Gastroesophageal sphincter (tissue), 4 donors: ENCODE results near the gene TMC1. TPM values are rescaled to one million over a fixed set of nuclear protein-coding genes. Genes with fewer than 3 reads are reported as not detected.
A peak's percentile ranks its signal among the peaks of the same experiment; 100 is the strongest.
"Not testable (repeated sequence)": the region's sequence is repeated elsewhere in the genome, so short reads cannot be mapped to it uniquely, and the experiment has no call there.

ENCODE experiments used
- ATAC-seq: fragments of 150-250 bp; one replicate; pipeline ENCODE4 v1.9.1; 2016; ENCODE audit warnings: mild to moderate bottlenecking, moderate library complexity
- H3K27ac ChIP-seq, 4 donors: fragments of 200-600 bp; sonication (generic) in 3 of 4; 1 replicate in 3 of 4; 2 replicates in 1 of 4; pipeline ENCODE4 v1.5.1; 2016 to 2019
- H3K27me3 ChIP-seq: fragments of 200-600 bp; sonication (generic); one replicate; pipeline ENCODE4 v1.5.1; 2019
- H3K36me3 ChIP-seq, 2 donors: fragments of 200-600 bp; sonication (generic); one replicate each; pipeline ENCODE4 v1.5.1; 2019; ENCODE audit warnings: control low read depth in 1 of 2
- H3K4me1 ChIP-seq, 3 donors: fragments of 200-600 bp; sonication (generic); 1 replicate in 2 of 3; 2 replicates in 1 of 3; pipeline ENCODE4 v1.5.1; 2016 to 2019; ENCODE audit warnings: control low read depth in 2 of 3
- H3K4me3 ChIP-seq, 2 donors: fragments of 200-600 bp; sonication (generic); one replicate each; pipeline ENCODE4 v1.5.1; 2019; ENCODE audit warnings: mild to moderate bottlenecking in 1 of 2, moderate library complexity in 1 of 2
- H3K9me3 ChIP-seq, 3 donors: fragments of 200-600 bp; sonication (generic); one replicate each; pipeline ENCODE4 v1.5.1; 2017 to 2019; ENCODE audit warnings: control low read depth in 2 of 3
- EP300 ChIP-seq: sonication (generic); formaldehyde crosslinking; IDR thresholded peaks from one replicate; pipeline ENCODE4 v1.6.1; 2017; ENCODE audit warnings: antibody characterized with exemption, mild to moderate bottlenecking
- POLR2A ChIP-seq, 2 donors: fragments of 450-650 bp; IDR thresholded peaks; one replicate each; pipeline ENCODE4 v1.6.1; 2017; ENCODE audit warnings: antibody characterized with exemption in 2 of 2, mild to moderate bottlenecking in 2 of 2, moderate library complexity in 1 of 2
- POLR2AphosphoS5 ChIP-seq: sonication (generic); formaldehyde crosslinking; IDR thresholded peaks from one replicate; pipeline ENCODE4 v1.6.1; 2017; ENCODE audit warnings: antibody characterized with exemption
- WGBS, 2 donors: methylation state at CpG; one replicate each; pipeline ENCODE4 v1.1.5; 2018; ENCODE audit warnings: low coverage in 1 of 2; 5-methylcytosine and 5-hydroxymethylcytosine counted together
- total RNA-seq, 4 donors: library from RNA; depleted of rRNA; stranded (reverse); fragments of >200 nt; gene quantifications; one replicate each; pipeline ENCODE4 v1.1.0, GENCODE V29; 2016
- TF ChIP-seq, protein P1 (sequence below), 4 experiments: fragments of 200-600 bp in 2 of 4; fragments of 450-650 bp in 2 of 4; sonication (generic) in 1 of 4; IDR thresholded peaks; one replicate each; pipeline ENCODE4 v1.5.1; 2017 to 2019; ENCODE audit warnings: antibody characterized with exemption in 4 of 4, mild to moderate bottlenecking in 2 of 4, moderate library complexity in 2 of 4

Gene TMC1
- total RNA-seq: not detected

DNA sequence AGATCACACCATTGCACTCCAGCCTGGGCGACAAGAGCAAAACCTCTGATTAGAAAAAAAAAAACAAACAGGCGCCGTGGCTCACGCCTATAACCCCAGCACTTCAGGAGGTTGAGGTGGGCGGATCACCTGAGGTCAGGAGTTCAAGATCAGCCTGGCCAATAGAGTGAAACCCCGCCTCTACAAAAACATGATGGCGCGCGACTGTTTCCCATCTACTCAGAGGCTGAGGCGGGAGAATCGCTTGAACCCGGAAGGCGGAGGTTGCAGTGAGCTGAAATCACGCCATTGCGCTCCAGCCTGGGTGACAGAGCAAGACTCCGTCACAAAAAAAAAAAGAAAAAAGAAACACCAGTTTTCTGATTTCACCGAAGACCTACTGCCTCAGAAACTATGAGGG lies at the start of gene TMC1:
TMC1 (plus strand) TSS at position 193 of the 400 bp plus-strand sequence. CDS start 127,041 bp downstream, outside the sequence.
- not testable (repeated sequence) for ATAC-seq, H3K27ac ChIP-seq, H3K27me3 ChIP-seq, H3K36me3 ChIP-seq, H3K9me3 ChIP-seq, H3K4me3 ChIP-seq
- WGBS, 2 donors: 95 to 97% methylated on average over 6 to 14 of the region's 17 CpGs
- peaks cover 0 to 12% (median 0%) of the 10 kb centered on the region in 3 donors for H3K4me1 ChIP-seq

GRCh38 chr9:72473474-72474261 lies 47.7 kb upstream of the TMC1 start:
- peaks cover 0 to 18% (median 5%) of the 10 kb centered on the region in 3 donors for H3K4me1 ChIP-seq
- H3K4me3 ChIP-seq: no peak overlapping the region
- TF ChIP-seq EP300 (no peak), POLR2AphosphoS5 (no peak), POLR2A (IDR thresholded peaks at IDR 0.05) (no peak)
- TF ChIP-seq, protein P1, sequence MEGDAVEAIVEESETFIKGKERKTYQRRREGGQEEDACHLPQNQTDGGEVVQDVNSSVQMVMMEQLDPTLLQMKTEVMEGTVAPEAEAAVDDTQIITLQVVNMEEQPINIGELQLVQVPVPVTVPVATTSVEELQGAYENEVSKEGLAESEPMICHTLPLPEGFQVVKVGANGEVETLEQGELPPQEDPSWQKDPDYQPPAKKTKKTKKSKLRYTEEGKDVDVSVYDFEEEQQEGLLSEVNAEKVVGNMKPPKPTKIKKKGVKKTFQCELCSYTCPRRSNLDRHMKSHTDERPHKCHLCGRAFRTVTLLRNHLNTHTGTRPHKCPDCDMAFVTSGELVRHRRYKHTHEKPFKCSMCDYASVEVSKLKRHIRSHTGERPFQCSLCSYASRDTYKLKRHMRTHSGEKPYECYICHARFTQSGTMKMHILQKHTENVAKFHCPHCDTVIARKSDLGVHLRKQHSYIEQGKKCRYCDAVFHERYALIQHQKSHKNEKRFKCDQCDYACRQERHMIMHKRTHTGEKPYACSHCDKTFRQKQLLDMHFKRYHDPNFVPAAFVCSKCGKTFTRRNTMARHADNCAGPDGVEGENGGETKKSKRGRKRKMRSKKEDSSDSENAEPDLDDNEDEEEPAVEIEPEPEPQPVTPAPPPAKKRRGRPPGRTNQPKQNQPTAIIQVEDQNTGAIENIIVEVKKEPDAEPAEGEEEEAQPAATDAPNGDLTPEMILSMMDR (IDR thresholded peaks at IDR 0.05): no peak
- no peaks in the 10 kb centered on the region for H3K9me3 ChIP-seq
- H3K27ac ChIP-seq: no peak overlapping the region
- 21 to 71% methylated on average over 1 of the region's 1 CpG for WGBS, 2 donors
- no peak for ATAC-seq
- H3K36me3 ChIP-seq: no peaks in the 10 kb centered on the region
- no peaks in the 10 kb centered on the region for H3K27me3 ChIP-seq

DNA sequence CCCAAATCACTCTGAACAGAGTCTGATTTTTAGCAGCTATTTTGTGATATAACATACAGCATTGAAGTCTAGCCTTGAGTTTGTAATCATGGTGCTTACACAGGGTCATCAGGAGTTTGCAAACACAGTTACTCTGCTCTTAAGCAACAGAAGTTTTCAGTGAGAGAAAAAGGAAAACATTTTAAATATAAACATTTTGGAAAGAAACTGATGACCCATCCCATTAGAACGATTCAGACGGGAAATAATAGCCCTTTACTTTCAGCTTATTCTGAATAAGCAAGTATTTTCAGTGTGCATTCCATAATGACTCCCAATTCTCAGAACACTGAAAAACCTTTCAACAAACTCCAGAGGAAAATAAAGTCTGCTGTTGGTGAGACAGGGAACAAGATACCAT lies 46.7 kb upstream of the TMC1 start:
- Histone ChIP-seq H3K4me1 (peaks cover 0 to 18% (median 5%) of the 10 kb centered on the region in 3 donors), H3K27ac (no peak overlapping the region), H3K9me3 (no peaks in the 10 kb centered on the region), H3K4me3 (no peak overlapping the region), H3K36me3 (no peaks in the 10 kb centered on the region), H3K27me3 (no peaks in the 10 kb centered on the region)
- 32 to 36% methylated on average over 2 of the region's 2 CpGs for WGBS, 2 donors
- ATAC-seq: no peak
- TF ChIP-seq POLR2A (IDR thresholded peaks at IDR 0.05) (no peak), EP300 (no peak), POLR2AphosphoS5 (no peak)
- TF ChIP-seq, protein P1 (IDR thresholded peaks at IDR 0.05): no peak

DNA sequence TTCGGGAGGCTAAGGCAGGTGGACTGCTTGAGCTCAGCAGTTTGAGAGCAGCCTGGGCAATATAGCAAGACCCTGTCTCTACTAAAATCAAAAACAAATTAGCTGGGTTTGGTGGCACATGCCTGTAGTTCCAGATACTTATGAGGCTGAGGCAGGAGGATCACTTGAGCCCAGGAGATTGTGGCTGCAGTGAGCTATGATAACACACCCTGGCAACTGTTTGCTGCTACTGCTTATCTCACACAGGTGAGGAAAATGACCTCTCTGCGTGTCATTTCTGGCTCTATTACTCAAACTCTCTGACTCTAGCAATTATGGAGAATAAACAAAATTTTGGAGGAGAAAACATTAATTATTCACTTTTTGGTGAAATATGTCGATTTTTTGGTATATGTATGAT lies 45.3 kb upstream of the TMC1 start:
- WGBS, 2 donors: 89 to 100% methylated on average over 2 to 3 of the region's 3 CpGs
- no peak for ATAC-seq
- Histone ChIP-seq H3K9me3 (no peaks in the 10 kb centered on the region), H3K36me3 (no peaks in the 10 kb centered on the region), H3K4me3 (no peak overlapping the region), H3K27ac (no peak overlapping the region), H3K4me1 (peaks cover 0 to 18% (median 5%) of the 10 kb centered on the region in 3 donors), H3K27me3 (no peaks in the 10 kb centered on the region)
- no peak for TF ChIP-seq EP300
- TF ChIP-seq POLR2AphosphoS5: no peak
- TF ChIP-seq, protein P1 (IDR thresholded peaks at IDR 0.05): no peak
- TF ChIP-seq POLR2A (IDR thresholded peaks at IDR 0.05): no peak

DNA sequence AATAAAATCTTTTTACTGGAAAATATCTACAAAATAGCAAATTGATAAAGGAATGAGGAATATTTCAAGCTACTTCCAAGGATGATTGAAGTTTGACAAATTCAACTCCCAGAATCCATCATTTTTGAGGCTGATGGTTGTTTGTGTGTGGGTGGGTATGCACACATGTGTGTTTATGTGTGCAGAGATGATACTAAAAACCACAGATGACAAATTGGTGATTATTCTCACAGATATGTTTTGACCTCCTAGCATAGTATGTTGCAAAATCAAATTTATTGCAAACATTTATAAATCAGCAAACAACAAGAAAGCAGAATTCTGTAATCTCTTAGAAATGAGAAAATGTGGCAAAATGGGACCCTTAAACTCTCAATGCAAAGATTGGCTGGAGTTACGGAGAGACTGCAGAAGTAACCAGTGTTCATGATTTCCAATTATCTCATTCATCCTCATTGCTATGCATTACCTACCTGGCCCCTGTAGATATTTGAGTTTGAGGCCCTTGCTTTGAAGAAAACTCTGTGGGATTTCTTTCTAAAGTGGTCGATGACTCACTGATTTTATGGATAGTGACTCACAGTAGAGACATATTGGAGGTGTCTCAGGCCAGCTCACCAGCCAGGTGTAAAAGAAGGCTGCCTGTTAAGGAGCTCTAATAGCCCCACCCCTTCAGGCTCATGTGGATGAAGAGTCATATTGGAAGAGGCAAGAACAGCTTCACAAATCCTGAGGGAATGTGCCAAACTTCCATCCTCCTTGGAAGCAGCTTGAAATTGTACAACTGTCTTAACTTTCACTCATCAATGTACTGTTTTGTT lies 44.6 kb upstream of the TMC1 start:
- peaks cover 0 to 18% (median 5%) of the 10 kb centered on the region in 3 donors for H3K4me1 ChIP-seq
- ATAC-seq: no peak
- H3K27ac ChIP-seq: peak overlapping the region in 1 of 4 donors; percentile 64
- no peaks in the 10 kb centered on the region for H3K9me3 ChIP-seq
- H3K36me3 ChIP-seq: no peaks in the 10 kb centered on the region
- no peak overlapping the region for H3K4me3 ChIP-seq
- H3K27me3 ChIP-seq: no peaks in the 10 kb centered on the region
- 77% methylated on average over 2 of the region's 2 CpGs; no CpG with 5 or more reads in 1 of the 2 donors for WGBS, 2 donors
- TF ChIP-seq EP300: no peak
- TF ChIP-seq, protein P1 (IDR thresholded peaks at IDR 0.05): no peak
- no peak for TF ChIP-seq POLR2A (IDR thresholded peaks at IDR 0.05)
- no peak for TF ChIP-seq POLR2AphosphoS5
